ENCODE data around the gene BACH1. TPM values are rescaled to one million over a fixed set of nuclear protein-coding genes. Genes with fewer than 3 reads are reported as not detected.
"Not testable (repeated sequence)": the region's sequence is repeated elsewhere in the genome, so short reads cannot be mapped to it uniquely, and the experiment has no call there.

The BACH1 gene
- total and polyA plus RNA-seq, 7 donors = 9.8 to 115 (median 48.3) TPM

DNA sequence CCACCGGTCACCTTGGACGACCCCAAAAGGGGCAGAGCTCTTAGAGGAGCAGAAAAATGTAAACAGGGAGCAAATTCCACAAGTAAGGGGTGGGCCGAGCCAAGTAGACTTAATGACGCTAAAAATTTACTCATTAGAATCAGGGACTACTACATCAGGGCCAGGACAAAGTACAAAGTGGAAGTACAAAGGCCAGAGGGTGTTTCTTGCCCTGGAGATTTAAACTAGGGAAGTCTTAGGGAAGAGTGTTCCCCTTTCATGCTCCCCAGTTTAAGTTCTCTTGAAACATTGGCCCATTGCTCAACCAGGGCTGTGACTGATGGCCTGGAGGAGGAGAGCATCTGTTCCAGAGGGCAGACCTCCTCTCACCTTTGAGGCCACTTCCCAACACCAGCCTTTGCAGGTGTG, 48.6 kb downstream of the BACH1 start:
- DNase-seq (no peak), ATAC-seq (peak in 2 of 4 donors; percentile 6 to 14)
- Histone ChIP-seq H3K27me3 (ENCODE audit: insufficient read depth in 3 of 3, low read length in 2 of 3) (no peaks in the 10 kb centered on the region), H3K4me1 (peaks cover 26% of the 10 kb centered on the region), H3K4me3 (no peak overlapping the region), H3K36me3 (ENCODE audit: insufficient read depth in 1 of 2, low read depth in 1 of 2) (peaks cover 0 to 23% of the 10 kb centered on the region in 2 donors), H3K9me3 (no peaks in the 10 kb centered on the region), H3K27ac (no peak overlapping the region)
- TF ChIP-seq CTCF (IDR thresholded peaks at IDR 0.05) = no peak
- 83 to 86% (median 85%) methylated on average over 4 of the region's 4 CpGs for WGBS, 3 donors
- intact Hi-C loops (cut with DNase I) = loop anchor here in 1 of 2 donors (5.0 kb wide), 1 partner anchor 50 kb away; the partner anchor contains the start of gene BACH1

- DNase-seq (no peak), ATAC-seq (peak; percentile 3 to 28 (median 22))
- 79 to 82% (median 79%) methylated on average over 4 of the region's 4 CpGs for WGBS, 3 donors
- no peaks in the 10 kb centered on the region for H3K27me3 ChIP-seq (ENCODE audit: insufficient read depth in 3 of 3, low read length in 2 of 3)
- peaks cover 0 to 33% of the 10 kb centered on the region in 2 donors for H3K36me3 ChIP-seq (ENCODE audit: insufficient read depth in 1 of 2, low read depth in 1 of 2)
- H3K4me3 ChIP-seq = no peak overlapping the region
- intact Hi-C loops (cut with DNase I) = loop anchor here in 1 of 2 donors (5.0 kb wide), 1 partner anchor 52 kb away; the partner anchor contains the start of gene BACH1
- TF ChIP-seq CTCF (IDR thresholded peaks at IDR 0.05) = no peak
- peaks cover 7% of the 10 kb centered on the region for H3K4me1 ChIP-seq
- no peaks in the 10 kb centered on the region for H3K9me3 ChIP-seq
- no peak overlapping the region for H3K27ac ChIP-seq
Observed at GRCh38 chr21:29349702-29350101, 51.0 kb downstream of the BACH1 start.

DNA sequence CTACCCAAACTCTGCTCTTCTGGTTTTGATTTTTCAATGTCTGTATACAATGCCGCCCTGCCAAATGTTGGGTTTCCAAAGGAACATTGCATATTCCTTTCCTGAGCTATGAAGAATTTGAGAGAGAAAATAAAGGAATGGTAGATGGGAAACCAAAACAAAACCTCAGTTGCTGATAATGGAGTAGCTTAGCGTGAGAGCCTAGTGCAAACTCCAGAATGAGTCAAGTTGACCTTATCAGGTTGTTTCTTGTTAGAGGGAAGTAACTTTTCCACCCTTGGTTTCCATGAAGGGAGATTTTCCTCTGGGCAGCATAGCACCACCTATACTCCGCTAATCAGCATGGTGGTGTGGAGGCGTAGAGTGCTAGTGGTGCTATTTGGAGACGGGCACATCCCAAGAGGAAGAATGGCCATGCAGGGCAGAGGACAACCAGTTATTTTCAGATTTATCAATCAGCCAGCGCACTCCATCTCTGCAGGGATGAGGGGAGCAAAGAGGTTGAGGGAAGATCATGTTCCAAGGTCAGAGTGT, 51.6 kb downstream of the BACH1 start:
- 97 to 98% (median 98%) methylated on average over 6 of the region's 6 CpGs for WGBS, 3 donors
- no peak for TF ChIP-seq CTCF (IDR thresholded peaks at IDR 0.05)
- Histone ChIP-seq H3K4me1 (peaks cover 7% of the 10 kb centered on the region), H3K4me3 (no peak overlapping the region), H3K27ac (no peak overlapping the region), H3K9me3 (no peaks in the 10 kb centered on the region), H3K27me3 (ENCODE audit: insufficient read depth in 3 of 3, low read length in 2 of 3) (no peaks in the 10 kb centered on the region), H3K36me3 (ENCODE audit: insufficient read depth in 1 of 2, low read depth in 1 of 2) (peaks cover 0 to 27% of the 10 kb centered on the region in 2 donors)
- intact Hi-C loops (cut with DNase I) = no loop called here
- no peak for ATAC-seq
- no peak for DNase-seq

DNA sequence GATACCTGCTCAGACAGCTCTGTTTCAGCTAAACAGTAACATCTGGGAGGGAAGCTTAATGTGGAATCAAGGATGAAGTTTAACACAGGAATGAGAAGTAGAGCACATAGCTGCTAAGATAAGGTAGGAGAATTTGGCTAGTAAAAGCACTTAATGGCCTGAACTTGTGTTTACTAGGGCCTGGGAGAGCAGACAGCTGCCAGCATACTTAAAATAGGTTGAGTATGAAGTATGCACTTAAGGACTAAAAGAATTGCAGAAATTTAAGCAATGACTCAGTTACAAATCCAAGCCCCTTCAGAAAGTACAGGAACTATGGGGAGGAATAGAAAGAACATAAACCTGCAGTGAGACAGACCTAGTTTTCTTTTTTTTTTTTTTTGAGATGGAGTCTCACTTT, 53.0 kb downstream of the BACH1 start:
- intact Hi-C loops (cut with DNase I) = no loop called here
- Histone ChIP-seq H3K9me3 (no peaks in the 10 kb centered on the region), H3K36me3 (ENCODE audit: insufficient read depth in 1 of 2, low read depth in 1 of 2) (peaks cover 0 to 31% of the 10 kb centered on the region in 2 donors), H3K4me1 (peaks cover 7% of the 10 kb centered on the region), H3K4me3 (no peak overlapping the region), H3K27me3 (ENCODE audit: insufficient read depth in 3 of 3, low read length in 2 of 3) (no peaks in the 10 kb centered on the region), H3K27ac (no peak overlapping the region)
- DNase-seq (no peak), ATAC-seq (no peak)
- no peak for TF ChIP-seq CTCF (IDR thresholded peaks at IDR 0.05)

GRCh38 chr21:29355043-29355710, 56.5 kb downstream of the BACH1 start:
- H3K4me1 ChIP-seq; H3K4me3 ChIP-seq; ATAC-seq; intact Hi-C loops (cut with DNase I); H3K9me3 ChIP-seq; H3K27ac ChIP-seq; DNase-seq; H3K27me3 ChIP-seq (ENCODE audit: insufficient read depth in 3 of 3, low read length in 2 of 3): not testable (repeated sequence)
- H3K36me3 ChIP-seq (ENCODE audit: insufficient read depth in 1 of 2, low read depth in 1 of 2) = peaks cover 0 to 31% of the 10 kb centered on the region in 2 donors
- WGBS, 3 donors = 96 to 99% (median 97%) methylated on average over 14 of the region's 14 CpGs

- H3K27ac ChIP-seq; DNase-seq; H3K4me3 ChIP-seq; intact Hi-C loops (cut with DNase I); H3K9me3 ChIP-seq; H3K4me1 ChIP-seq; H3K27me3 ChIP-seq (ENCODE audit: insufficient read depth in 3 of 3, low read length in 2 of 3); ATAC-seq: not testable (repeated sequence)
- WGBS, 3 donors = 75 to 88% (median 76%) methylated on average over 1 of the region's 1 CpG
- peaks cover 0 to 36% of the 10 kb centered on the region in 2 donors for H3K36me3 ChIP-seq (ENCODE audit: insufficient read depth in 1 of 2, low read depth in 1 of 2)
Observed at GRCh38 chr21:29356291-29356690, 57.6 kb downstream of the BACH1 start.

- H3K36me3 ChIP-seq (ENCODE audit: insufficient read depth in 1 of 2, low read depth in 1 of 2) = peaks cover 0 to 37% of the 10 kb centered on the region in 2 donors
- H3K27ac ChIP-seq; H3K4me1 ChIP-seq; H3K9me3 ChIP-seq; H3K27me3 ChIP-seq (ENCODE audit: insufficient read depth in 3 of 3, low read length in 2 of 3); DNase-seq; ATAC-seq; H3K4me3 ChIP-seq; intact Hi-C loops (cut with DNase I): not testable (repeated sequence)
- WGBS, 3 donors = 89 to 95% (median 92%) methylated on average over 4 of the region's 4 CpGs
Observed at GRCh38 chr21:29356810-29357209, 58.1 kb downstream of the BACH1 start.
